Fibroblast of skin of left quadriceps (primary cell): ENCODE data around the gene FAM177A1.
A peak's percentile ranks its signal among the peaks of the same experiment; 100 is the strongest.
"Not testable (repeated sequence)": the region's sequence is repeated elsewhere in the genome, so short reads cannot be mapped to it uniquely, and the experiment has no call there.

ENCODE experiments used
- DNase-seq, 2 experiments: peaks; one replicate each; pipeline ENCODE4 v3.0.0-alpha.2; 2013; ENCODE audit warnings: low read depth in 2 of 2

Gene FAM177A1

DNA sequence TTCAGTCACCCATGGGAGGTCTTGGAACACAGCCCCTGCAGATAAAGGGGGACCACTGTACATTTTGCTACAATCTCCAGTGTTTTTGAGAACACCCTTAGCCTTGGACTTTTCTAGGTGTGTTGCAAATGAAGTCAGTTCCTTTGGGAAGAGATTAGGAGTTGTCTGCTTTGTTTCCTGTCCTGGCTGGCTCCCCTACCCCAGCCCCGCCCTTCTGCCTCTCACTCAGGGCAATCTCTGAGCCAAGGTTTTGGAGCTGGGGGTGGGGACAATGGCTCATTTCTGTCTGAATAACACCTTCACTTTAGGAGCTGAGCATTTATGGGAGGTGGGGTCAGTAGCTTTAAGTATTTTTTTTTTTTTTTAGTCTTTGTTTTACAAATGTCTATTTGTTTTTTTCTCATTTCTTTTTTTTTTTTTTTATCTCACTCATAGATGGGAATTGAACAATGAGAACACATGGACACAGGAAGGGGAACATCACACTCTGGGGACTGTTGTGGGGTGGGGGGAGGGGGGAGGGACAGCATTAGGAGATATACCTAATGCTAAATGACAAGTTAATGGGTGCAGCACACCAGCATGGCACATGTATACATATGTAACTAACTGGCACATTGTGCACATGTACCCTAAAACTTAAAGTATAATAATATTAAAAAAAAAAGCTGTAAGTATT is 15.2 kb downstream of the FAM177A1 start:
- DNase-seq = not testable (repeated sequence)

DNA sequence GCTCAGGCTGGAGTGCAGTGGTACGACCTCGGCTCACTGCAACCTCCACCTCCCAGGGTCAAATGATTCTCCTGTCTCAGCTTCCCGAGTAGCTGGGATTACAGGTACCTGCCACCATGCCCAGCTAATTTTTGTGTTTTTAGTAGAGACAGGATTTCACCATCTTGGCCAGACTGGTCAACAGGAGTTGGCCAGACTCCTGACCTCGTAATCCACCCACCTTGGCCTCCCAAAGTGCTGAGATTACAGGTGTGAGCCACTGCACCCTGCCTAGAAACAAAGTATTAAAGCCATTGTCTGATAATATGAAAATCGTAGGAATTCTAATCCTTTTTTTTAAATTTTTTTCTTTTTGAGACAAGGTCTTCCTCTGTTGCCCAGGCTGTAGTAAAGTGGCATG is 19.7 kb downstream of the FAM177A1 start:
- not testable (repeated sequence) for DNase-seq

GRCh38 chr14:35068238-35069012 is 22.4 kb downstream of the FAM177A1 start:
- DNase-seq = no peak

DNA sequence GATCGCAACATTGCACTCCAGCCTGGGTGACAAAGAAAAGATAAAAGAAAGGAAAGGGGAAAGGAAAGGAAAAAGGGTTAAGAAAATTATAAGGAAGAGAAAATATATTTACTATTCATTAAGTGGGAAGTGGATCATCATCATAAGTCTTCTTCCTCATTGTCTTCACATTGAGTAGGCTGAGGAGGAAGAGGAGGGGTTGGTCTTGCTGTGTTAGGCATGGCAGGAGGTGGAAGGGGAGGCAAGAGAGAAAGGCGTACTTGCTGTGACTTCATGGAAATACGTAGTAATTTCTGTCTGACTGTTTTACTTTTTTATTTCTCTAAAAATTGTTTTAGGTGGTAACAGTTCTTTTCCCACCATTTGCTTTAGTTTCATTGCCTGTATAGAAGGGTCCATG is 26.2 kb downstream of the FAM177A1 start:
- DNase-seq = no peak

- DNase-seq = no peak
Measured at GRCh38 chr14:35073486-35073885, 27.4 kb downstream of the FAM177A1 start.

GRCh38 chr14:35078082-35078481 is 32.0 kb downstream of the FAM177A1 start:
- no peak for DNase-seq

GRCh38 chr14:35079742-35080141 is 33.7 kb downstream of the FAM177A1 start:
- DNase-seq = no peak

- DNase-seq = no peak
Measured at GRCh38 chr14:35083530-35084150, 37.6 kb downstream of the FAM177A1 start.

DNA sequence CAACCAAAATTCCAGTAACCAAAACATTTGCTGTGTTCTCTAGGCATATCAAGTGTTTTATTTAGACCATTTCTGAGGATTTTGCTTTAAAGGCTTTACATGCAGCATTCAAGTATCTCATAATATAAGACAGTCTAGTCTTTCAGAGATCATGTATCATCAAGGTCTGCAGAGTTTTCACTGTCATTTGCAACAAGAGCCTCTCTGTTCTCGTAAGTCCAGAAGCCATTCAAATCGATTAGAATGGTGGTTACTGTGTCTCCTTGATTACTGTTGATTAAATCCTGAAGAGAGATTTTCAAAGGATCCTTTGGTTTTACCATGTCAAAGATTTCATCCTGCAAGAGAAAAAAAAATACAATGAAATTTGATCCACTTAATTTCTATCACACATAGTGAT is 39.4 kb downstream of the FAM177A1 start:
- DNase-seq = no peak

- no peak for DNase-seq
Measured at GRCh38 chr14:35088514-35088913, 42.4 kb downstream of the FAM177A1 start.

DNA sequence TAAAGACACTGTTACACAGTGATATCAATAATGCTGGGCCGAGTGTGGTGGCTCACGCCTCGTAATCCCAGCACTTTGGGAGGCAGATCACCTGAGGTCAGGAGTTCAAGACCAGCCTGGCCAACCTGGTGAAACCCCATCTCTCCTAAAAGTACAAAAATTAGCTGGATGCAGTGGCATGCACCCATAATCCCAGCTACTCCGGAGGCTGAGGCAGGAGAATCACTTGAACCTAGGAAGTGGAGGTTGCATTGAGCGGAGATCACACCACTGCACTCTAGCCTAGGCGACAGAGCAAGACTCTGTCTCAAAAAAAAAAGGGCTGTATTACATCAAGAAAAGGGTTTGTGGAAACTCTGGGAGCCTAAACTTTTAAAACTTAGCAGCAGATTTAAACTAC is 48.6 kb downstream of the FAM177A1 start:
- DNase-seq = not testable (repeated sequence)

- DNase-seq = no peak
Measured at GRCh38 chr14:35107866-35108265, 61.8 kb downstream of the FAM177A1 start.

DNA sequence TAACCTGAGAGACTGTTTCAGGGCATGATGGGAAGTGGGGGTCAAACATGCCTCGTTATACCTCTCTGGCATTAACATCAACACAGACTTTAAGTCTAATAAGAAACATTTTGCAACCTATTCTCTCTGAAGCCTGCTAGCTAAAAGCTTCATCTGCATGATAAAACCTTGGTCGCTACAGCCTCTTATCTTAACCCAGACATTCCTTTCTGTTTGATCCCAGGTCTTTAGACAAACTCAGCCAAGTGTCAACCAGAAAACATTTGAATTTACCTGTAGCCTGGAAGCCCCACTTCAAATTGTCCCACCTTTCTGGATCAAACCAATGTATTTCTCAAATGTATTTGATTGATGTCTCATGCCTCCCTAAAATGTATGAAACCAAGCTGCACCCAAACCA is 66.6 kb downstream of the FAM177A1 start:
- no peak for DNase-seq

- no peak for DNase-seq
Measured at GRCh38 chr14:35113308-35113950, 67.4 kb downstream of the FAM177A1 start.

- DNase-seq = no peak
Measured at GRCh38 chr14:35114036-35114435, 68.0 kb downstream of the FAM177A1 start.

DNA sequence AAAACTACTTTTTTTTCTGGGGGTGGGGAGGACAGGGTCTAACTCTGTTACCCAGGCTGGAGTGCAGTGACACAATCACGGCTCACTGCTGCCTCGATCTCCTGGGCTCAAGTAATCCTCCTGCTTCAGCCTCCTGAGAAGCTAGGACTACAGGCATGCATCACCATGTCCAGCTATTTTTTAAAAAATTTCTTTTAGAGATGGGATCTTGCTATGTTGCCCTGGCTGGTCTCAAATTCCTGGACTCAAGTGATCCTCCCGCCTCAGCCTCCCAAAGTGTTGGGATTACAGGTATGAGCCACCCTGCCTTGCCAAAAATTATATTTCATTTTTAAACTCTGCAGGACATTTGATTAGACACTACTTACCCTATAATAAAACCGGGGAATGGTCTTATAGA is 70.2 kb downstream of the FAM177A1 start:
- DNase-seq = no peak

- no peak for DNase-seq
Measured at GRCh38 chr14:35117112-35117511, 71.0 kb downstream of the FAM177A1 start.

DNA sequence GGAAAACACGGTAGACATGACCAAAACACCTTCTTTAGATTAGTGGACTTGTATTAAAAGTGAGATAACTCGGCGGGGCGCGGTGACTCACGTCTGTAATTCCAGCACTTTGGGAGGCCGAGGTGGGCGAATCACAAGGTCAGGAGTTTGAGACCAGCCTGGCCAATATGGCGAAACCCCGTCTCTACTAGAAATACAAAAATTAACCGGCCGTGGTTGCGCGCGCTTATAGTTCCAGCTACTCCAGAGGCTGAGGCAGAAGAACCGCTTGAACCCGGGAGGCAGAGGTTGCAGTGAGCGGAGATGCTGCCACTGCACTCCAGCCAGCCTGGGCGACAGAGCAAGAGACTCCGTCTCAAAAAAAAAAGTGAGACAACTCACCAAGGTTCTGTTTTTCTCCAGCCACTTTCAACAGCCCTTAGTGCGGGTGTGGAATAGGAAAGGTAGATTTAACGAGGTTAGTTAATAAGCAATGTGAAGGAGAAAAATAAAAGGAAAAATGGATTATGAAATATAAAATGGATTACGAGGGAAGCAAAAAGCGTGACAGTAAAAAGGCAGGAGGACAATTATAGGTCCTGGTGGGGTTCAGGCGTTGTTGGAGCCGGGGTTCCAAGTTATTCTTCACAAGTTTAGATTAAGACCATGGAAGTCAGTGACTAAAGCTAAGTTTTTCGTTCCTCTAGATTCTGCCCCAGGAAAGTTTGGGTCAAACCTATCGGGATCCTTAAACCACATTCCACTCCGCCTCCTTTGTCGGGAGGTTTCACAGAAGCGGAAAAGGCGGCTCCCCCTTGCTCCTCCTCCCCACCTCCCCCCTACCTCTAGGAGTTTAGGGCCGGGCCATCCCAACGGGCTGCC is 75.2 kb downstream of the FAM177A1 start:
- DNase-seq = no peak

- peak; percentile 73 to 74 for DNase-seq
Measured at GRCh38 chr14:35121887-35122695, 76.0 kb downstream of the FAM177A1 start, which contains the start of the genes PPP2R3C and PRORP. Gene PPP2R3C (minus strand): TSS chr14:35121990. CDS start chr14:35121959, 31 bp downstream. Gene PRORP (plus strand): TSS chr14:35122552. CDS start chr14:35123246, 694 bp downstream.

GRCh38 chr14:35122696-35123387 is 76.8 kb downstream of the FAM177A1 start:
- no peak for DNase-seq
